GM19043 (cell line): Measurements from ENCODE around the gene POLD1.
A peak's percentile ranks its signal among the peaks of the same experiment; 100 is the strongest.
"Not testable (repeated sequence)": the region's sequence is repeated elsewhere in the genome, so short reads cannot be mapped to it uniquely, and the experiment has no call there.

ENCODE experiments used
- ATAC-seq: cut with Tn5 transposase; IDR thresholded peaks from one replicate; pipeline ENCODE4 v1.9.1; 2021; ENCODE audit warnings: low read depth; ENCODE audit not compliant: unreplicated experiment

The POLD1 gene

DNA sequence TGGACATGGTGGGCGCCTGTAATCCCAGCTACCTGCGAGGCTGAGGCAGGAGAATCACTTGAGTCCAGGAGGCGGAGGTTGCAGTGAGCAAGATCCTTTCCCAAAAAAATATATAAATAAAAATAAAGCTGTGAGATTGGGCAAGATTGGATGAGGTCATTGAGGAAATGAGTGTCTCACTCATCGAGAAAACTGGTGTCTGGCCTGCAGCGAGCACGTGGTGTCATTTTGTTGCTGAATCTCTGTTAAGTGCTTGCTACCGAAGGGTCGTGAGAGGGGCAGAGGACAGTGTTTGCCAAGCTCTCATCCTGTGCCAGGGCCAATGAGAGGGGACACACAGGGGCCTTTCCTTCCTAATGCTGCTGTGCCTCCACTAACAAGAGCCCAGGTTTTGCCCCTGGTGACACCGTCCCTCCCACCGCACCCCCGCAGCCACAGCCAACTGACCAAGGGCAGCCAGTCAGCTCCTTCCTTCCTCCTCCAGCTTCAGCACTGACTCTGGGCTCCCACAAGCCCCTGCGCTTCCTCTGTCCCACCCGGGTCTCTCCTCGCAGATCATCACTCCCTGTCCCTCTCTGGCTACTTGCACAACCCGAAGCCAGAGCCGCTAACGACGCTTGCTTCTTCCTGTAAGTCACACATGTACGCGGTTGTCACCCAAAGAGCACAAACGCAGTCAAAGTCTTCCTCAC, 3.2 kb downstream of the POLD1 start:
- ATAC-seq = no peak

DNA sequence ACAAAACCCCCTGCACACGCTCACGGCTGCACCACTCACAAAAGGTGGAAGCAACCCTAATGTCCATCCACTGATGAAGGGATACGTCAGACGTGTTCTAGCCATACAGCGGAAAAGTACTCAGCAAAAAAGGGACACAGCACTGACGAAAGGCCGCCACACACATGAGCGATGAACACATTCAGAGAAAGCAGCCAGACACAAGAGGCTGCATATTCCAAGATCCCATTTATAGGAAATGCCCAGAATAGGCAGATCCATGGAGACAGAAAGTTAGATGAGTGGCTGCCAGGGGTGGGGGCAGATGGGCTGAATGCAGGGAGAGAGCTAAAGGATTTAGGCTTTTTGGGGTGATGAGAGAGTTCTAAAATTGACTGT, 3.7 kb downstream of the POLD1 start:
- ATAC-seq = no peak

DNA sequence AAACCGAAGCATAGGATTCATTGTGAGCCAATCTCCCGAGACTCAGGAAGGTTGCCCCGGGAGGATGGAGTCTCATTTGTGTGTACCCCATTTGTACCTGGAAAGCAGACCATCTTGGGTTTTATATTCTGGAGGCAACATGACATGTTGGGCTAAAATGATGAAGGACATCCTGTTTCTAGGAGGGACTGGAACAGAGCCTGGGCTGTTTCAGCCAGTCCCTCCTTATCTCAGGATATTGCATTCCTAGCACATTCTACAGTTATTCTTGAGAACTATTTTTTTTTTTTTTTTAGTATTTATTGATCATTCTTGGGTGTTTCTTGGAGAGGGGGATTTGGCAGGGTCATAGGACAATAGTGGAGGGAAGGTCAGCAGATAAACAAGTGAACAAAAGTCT, 6.1 kb downstream of the POLD1 start:
- not testable (repeated sequence) for ATAC-seq

DNA sequence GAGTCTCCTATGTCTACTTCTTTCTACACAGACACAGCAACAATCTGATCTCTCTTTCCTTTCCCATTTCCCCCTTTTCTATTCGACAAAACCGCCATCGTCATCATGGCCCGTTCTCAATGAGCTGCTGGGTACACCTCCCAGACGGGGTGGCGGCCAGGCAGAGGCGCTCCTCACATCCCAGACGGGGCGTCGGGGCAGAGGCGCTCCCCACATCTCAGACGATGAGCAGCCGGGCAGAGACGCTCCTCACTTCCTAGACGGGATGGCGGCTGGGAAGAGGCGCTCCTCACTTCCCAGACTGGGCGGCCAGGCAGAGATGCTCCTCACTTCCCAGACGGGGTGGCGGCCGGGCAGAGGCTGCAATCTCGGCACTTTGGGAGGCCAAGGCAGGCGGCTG, 6.8 kb downstream of the POLD1 start:
- not testable (repeated sequence) for ATAC-seq

DNA sequence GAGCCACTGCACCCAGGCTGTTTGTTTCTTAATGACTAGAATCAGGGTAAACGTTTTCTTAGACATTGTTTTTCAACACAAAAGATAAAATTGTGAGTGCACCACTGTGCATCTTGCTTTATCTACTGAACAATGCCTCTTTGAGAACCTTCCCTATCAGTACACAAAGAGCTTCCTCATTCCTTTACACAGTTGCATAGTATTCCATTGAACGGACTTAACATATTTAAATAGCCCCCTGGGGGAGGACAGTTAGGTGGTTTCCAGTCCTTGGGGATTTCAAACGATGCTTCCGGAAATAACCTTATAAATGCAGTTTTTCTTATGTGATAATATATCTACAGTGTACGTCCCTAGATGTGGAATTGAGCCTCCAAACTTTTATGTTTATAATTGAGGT, 8.6 kb downstream of the POLD1 start:
- no peak for ATAC-seq

DNA sequence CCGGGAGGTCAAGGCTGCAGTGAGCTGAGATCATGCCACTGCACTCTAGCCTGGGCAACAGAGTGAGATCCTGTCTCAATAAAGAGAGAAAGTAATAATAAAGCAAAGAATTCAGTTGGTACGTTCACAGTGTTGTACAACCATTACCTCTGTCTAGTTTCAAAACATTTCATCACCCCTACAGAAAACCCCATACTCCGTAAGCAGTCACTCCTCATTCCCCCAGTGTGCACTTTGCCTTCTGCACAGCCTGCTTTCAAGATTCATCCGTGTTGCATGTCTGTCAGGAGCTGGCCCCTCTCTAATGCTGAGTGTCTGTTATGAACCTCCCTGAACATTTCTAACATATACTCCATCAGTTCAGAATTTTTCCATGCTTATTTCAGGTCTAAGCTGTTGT, 9.4 kb downstream of the POLD1 start:
- no peak for ATAC-seq

DNA sequence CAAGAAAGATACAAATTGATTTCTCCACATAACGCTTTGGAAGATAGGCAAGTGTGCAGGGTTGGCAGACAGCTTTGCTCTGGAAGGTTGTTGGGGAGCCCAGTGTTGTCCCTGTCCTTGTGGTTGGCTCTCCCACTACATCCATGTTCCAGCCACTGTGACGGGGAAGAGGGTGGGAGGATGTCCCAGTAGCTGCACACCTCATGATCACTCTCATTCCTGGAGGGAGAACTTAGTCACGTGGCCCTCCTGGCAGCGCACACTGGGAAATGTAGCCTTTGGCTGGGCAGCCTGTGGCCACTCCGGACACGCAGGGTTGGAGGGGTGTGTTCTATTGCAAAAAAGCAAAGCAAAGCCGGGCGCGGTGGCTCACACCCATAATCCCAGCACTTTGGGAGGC, 9.9 kb downstream of the POLD1 start:
- ATAC-seq = no peak

DNA sequence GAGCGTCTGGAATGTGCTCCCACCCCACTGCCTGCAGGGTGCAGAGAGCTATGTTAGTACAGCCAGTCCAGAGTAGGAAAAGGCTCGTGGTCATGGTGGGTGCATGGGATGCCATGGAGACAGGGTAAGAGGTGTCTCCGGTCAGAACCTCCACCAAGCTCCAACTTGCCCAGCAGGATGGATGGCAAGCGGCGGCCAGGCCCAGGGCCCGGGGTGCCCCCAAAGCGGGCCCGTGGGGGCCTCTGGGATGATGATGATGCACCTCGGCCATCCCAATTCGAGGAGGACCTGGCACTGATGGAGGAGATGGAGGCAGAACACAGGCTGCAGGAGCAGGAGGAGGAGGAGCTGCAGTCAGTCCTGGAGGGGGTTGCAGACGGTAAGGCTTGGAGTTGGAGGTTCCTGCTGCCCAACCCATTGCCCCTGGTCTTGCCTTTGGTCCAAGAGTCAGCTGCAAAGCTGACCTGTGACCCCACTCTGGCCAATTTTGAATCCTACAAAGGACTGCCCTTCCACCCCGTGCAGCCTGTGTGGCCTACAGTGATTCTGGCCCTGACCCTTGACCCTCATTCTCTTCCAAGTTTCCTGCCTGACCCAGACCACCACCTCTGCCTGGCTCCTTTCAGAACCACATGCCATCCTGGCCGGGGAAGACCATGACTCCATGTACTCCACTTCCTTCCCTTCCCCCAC, 14.7 kb downstream of the POLD1 start:
- ATAC-seq = no peak

DNA sequence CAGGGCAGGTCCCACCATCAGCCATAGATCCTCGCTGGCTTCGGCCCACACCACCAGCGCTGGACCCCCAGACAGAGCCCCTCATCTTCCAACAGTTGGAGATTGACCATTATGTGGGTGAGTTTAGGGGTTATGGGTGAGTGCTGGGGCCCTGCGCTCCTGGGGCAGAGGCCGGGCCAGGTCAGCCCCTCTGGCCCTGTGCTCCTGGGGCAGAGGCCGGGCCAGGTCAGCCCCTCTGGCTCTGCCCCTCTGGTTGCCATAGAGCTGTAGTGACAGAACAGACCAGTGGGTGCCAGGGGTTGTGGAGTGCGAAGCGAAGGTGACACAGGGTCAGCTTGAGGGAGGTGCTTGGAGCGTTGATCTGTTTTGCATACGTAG, 15.2 kb downstream of the POLD1 start:
- no peak for ATAC-seq

DNA sequence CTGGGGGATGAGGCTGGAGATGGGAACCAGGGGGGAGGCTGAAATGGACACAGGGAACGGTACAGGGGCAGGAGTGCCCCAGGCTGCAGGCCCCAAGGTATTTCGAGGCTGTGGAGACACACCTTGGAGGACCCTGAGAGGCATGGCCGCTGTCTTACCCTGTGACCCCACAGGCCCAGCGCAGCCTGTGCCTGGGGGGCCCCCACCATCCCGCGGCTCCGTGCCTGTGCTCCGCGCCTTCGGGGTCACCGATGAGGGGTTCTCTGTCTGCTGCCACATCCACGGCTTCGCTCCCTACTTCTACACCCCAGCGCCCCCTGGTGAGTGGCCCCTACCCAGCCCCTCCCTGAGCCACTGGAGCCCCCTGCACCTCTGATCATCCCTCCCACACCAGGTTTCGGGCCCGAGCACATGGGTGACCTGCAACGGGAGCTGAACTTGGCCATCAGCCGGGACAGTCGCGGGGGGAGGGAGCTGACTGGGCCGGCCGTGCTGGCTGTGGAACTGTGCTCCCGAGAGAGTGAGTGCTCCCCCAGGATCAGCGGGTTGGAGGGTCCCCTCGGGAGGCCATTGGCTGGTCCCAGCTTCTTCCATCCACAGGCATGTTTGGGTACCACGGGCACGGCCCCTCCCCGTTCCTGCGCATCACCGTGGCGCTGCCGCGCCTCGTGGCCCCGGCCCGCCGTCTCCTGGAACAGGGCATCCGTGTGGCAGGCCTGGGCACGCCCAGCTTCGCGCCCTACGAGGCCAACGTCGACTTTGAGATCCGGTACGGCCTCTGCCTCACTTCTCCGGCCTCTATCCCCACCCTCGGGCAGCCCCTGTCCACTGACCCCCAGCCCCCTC, 17.7 kb downstream of the POLD1 start:
- no peak for ATAC-seq

DNA sequence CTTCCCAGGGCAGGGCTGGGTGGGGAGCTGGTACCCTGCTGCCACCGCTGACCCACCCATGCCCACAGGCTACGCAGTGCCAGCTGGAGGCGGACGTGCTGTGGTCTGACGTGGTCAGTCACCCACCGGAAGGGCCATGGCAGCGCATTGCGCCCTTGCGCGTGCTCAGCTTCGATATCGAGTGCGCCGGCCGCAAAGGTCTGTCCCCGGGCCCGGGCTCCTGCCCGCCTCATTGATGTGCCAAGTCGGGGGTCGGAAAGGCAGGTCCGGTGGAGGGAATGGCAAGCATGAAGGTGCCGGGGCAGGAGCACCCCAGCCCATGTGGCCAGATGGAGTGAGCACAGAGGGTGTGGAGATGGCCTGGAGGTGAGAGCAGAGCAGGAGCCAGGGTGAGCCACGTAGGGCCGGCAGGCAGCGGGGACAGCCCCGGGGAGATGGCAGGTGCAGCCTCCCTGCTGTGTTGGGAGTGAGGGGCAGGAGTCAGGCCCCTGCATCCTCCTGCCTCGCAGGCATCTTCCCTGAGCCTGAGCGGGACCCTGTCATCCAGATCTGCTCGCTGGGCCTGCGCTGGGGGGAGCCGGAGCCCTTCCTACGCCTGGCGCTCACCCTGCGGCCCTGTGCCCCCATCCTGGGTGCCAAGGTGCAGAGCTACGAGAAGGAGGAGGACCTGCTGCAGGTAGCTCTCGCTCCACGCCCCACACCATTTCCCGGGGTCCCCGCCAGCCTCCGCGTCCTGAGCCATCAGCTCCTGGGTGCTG, 18.6 kb downstream of the POLD1 start:
- no peak for ATAC-seq

DNA sequence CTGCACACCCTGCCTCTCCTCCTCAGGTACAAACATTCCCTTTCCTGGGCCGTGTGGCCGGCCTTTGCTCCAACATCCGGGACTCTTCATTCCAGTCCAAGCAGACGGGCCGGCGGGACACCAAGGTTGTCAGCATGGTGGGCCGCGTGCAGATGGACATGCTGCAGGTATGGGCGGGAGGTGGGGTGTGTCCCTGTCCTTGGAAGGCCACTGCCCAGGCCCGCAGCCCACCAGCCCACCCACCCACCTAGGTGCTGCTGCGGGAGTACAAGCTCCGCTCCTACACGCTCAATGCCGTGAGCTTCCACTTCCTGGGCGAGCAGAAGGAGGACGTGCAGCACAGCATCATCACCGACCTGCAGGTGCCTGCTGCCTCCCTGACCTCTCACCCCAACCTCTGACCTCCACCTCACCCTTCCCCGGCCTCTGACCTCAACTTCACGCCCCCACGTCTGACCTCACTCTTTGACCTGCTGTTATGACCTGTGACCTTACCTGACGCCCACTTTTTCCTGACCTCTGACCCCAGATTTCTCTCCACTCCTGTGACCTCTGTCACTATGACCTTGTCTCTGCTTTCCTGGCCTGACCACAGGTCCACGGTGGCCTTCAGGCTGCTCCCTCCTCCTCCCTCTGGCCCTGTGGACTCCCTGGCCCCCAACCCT, 22.1 kb downstream of the POLD1 start:
- no peak for ATAC-seq

DNA sequence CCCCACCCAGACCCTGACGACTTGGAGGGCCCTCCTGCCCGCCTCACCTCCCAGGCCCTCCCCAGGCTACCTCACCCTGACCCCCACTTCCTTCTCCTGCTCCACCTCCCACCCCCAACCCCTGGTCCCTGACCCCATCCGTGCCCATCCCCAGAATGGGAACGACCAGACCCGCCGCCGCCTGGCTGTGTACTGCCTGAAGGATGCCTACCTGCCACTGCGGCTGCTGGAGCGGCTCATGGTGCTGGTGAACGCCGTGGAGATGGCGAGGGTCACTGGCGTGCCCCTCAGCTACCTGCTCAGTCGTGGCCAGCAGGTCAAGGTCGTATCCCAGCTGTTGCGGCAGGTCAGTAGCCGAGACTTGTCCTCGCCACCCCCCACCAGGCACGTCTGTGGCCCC, 22.7 kb downstream of the POLD1 start:
- no peak for ATAC-seq

DNA sequence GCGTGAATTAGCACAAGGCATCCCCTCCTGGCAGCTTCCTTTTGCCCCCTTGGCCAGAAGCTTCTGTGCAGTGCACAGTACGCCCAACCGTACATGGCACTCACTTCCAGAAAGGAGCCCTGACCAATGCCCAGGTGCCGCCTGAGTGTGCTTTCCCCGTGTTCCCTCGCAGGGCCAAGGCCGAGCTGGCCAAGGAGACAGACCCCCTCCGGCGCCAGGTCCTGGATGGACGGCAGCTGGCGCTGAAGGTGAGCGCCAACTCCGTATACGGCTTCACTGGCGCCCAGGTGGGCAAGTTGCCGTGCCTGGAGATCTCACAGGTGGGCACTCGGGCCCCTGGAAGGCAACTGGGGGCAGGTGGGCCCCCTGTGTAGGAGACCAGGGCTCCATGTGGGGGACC, 25.2 kb downstream of the POLD1 start:
- ATAC-seq = no peak

DNA sequence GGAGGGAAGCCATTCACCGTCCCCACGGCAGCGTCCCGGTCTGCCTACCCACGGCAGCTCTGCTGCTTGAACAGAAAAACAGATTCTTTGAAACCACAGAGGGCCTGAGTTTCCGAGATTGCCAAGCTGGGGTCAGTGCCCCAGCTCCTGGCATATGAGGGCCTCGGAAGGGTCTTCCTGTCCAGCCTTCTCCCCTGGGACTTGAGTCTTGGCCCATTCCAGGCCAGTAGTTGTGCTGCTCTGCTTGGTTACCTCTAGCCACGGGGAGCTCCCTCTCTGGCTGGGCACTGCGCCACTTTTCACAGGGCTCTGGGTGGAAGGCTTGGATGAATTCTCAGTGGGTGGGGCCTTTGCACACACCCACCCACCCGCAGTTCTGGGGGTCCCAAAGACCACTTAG, 26.0 kb downstream of the POLD1 start:
- ATAC-seq = no peak

DNA sequence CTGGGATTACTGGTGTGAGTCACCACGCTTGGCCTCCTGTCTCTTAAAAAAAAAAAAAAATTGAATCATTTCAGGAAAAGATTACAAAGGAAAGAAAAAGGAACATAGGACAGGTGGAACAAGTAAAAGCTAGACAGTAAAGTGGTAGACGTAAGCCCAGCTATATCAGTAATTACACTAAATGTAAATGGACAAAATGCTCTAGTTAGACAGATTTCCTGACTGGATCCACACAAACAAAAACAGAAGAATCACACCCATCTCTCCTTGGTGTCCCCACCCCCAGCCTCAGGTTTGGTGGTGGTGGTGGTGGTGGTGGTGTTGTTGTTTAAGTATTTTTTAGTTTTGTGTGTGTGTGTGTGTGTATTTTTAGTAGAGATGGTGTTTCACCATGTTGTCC, 28.3 kb downstream of the POLD1 start:
- ATAC-seq = no peak

DNA sequence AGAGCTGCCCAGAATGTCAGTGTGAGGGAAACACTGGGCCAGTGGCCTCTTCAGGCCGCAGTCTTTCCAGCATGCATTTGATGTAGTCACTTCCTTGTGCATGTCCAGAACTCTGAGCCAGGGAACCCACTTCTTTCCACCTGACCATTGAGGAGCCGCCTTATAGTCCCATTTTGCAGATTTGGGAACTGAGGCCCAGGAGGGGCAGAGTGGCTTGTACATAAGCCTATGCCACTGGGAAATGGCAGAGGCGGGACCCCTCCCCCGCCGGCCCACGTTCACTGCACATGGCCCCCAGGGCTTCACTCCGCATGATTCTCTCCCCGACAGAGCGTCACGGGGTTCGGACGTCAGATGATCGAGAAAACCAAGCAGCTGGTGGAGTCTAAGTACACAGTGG, 28.9 kb downstream of the POLD1 start:
- no peak for ATAC-seq

DNA sequence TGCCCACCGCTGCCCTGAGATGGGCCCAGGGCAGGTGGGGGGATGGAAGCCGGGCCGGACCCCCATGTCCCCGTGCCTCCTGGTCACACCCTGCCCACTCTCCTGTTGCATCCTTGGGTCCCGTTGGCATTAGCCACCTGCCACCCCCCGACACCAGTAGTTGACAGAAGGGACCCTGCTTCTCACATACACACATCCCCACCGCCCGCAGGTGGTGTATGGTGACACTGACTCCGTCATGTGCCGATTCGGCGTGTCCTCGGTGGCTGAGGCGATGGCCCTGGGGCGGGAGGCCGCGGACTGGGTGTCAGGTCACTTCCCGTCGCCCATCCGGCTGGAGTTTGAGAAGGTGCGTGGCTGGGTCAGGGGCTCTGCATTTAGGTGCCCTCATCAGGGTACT, 29.4 kb downstream of the POLD1 start:
- ATAC-seq = no peak

DNA sequence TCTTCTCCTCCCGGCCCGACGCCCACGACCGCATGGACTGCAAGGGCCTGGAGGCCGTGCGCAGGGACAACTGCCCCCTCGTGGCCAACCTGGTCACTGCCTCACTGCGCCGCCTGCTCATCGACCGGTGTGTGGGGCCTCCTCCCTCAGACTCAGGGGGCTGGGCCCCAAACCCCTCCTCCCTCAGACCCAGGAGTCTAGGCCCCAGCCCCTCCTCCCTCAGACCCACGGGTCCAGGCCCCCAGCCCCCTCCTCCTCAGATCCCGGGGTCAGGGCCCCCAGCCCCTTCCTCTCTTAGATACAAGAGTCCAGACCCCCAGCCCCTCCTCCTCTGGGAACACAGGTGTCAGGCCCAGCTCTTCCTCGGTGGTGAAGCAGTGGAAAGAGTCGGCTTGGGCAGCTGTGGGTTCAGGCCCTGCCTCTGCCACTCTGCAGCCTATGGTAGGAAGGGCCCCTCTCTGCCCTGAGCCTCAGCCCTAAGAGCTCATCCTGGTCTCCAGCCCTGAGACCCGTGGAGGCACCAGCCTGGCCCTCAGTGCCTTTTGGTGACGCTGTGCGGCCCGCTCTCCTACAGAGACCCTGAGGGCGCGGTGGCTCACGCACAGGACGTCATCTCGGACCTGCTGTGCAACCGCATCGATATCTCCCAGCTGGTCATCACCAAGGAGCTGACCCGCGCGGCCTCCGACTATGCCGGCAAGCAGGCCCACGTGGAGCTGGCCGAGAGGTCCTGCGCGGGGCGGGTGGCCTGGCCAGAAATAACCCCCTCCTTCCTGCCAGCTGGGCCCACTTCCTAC, 30.9 kb downstream of the POLD1 start:
- peak; percentile 14 for ATAC-seq

DNA sequence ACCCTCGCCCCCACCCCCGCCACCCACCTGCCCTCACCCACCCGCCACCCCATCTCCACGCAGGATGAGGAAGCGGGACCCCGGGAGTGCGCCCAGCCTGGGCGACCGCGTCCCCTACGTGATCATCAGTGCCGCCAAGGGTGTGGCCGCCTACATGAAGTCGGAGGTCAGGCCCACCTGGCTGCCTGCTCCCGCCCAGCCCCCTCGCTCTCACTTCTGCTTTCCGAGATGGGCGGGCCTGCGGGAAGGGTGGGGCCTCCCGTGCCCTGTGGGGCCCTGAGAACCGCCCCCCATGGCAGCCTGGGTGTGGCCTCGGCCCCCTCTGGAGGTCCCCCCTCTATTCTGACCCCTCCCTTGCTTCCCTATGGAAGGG, 31.5 kb downstream of the POLD1 start:
- peak; percentile 47 for ATAC-seq
